Measurements from ENCODE around the gene HRK.

The HRK gene

DNA sequence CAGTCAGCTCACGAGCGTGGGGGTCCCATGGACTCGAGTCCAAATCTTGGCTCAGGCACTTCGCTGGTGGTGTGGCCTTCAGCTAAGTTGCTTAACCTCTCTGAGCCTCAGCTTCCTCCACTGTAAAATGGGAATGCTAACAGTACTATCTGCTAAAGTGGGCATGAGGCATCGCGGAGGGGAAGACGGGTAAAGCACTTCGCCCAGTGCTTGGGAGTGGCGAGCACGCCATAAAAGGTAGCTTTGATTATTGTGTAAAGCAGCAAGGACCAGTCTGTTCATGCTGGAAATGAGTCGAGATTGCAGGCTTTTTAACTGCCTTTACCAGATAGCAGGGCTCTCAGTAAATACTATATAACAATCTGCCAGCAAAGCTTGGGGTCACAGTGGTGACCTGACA lies 24.5 kb downstream of the HRK start:
- intact Hi-C loops (cut with DNase I; ENCODE audit: low total_unique reads), result no loop called here
- H3K4me1 ChIP-seq, result peaks cover 0 to 26% (median 22%) of the 10 kb centered on the region in 4 donors
- H3K36me3 ChIP-seq, result no peaks in the 10 kb centered on the region
- no peak overlapping the region for H3K4me3 ChIP-seq
- no peak overlapping the region for H3K27ac ChIP-seq
- TF ChIP-seq, protein P1, sequence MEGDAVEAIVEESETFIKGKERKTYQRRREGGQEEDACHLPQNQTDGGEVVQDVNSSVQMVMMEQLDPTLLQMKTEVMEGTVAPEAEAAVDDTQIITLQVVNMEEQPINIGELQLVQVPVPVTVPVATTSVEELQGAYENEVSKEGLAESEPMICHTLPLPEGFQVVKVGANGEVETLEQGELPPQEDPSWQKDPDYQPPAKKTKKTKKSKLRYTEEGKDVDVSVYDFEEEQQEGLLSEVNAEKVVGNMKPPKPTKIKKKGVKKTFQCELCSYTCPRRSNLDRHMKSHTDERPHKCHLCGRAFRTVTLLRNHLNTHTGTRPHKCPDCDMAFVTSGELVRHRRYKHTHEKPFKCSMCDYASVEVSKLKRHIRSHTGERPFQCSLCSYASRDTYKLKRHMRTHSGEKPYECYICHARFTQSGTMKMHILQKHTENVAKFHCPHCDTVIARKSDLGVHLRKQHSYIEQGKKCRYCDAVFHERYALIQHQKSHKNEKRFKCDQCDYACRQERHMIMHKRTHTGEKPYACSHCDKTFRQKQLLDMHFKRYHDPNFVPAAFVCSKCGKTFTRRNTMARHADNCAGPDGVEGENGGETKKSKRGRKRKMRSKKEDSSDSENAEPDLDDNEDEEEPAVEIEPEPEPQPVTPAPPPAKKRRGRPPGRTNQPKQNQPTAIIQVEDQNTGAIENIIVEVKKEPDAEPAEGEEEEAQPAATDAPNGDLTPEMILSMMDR (IDR thresholded peaks at IDR 0.05), result no peak
- DNase-seq, result no peak
- H3K27me3 ChIP-seq, result peaks cover 0 to 18% of the 10 kb centered on the region in 2 donors
- no peaks in the 10 kb centered on the region for H3K9me3 ChIP-seq

DNA sequence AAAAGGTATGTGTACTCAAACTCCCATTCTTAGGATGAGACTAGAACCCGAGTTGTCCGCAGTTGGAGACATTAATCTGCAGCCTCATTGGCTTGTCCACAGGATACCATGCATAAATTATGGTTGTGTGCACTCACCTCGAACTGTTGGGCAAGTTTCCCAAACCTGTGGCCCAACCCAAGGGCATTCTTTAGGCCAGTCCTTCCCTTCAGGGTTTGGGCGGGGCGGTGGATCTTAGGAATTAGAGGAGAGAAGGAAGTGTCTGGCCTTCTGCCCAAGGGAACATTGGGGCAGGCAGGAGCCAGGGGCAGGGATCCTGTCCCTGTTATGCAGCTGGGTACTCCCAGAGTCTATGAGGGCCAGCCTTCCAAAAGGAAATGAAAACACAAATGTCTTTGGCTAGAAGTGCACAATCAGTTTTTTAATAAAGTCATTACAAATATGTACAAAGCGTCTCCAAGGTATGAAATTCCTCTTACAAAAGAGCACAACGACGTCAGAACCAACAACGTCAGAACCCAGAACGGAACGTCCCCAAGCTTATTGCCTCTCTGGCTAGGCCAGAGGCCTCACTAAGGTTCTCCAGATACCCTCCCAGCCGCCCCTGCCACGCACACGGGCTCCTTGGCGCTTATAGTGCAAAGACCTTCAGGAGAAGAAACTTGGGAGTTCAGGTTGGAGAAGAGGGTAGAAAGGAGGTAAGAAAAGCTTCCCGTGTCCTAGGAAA lies 25.3 kb downstream of the HRK start:
- H3K9me3 ChIP-seq, result no peaks in the 10 kb centered on the region
- intact Hi-C loops (cut with DNase I; ENCODE audit: low total_unique reads), result no loop called here
- H3K27me3 ChIP-seq, result peaks cover 0 to 18% of the 10 kb centered on the region in 2 donors
- H3K4me1 ChIP-seq, result peaks cover 0 to 17% (median 16%) of the 10 kb centered on the region in 4 donors
- no peaks in the 10 kb centered on the region for H3K36me3 ChIP-seq
- H3K4me3 ChIP-seq, result no peak overlapping the region
- H3K27ac ChIP-seq, result no peak overlapping the region
- DNase-seq, result no peak
- TF ChIP-seq, protein P1 (IDR thresholded peaks at IDR 0.05), result no peak

- no peaks in the 10 kb centered on the region for H3K4me1 ChIP-seq
- TF ChIP-seq, protein P1 (IDR thresholded peaks at IDR 0.05), result no peak
- H3K27ac ChIP-seq, result no peak overlapping the region
- no peak overlapping the region for H3K4me3 ChIP-seq
- H3K9me3 ChIP-seq, result no peaks in the 10 kb centered on the region
- intact Hi-C loops (cut with DNase I; ENCODE audit: low total_unique reads), result no loop called here
- no peak for DNase-seq
- H3K27me3 ChIP-seq, result peaks cover 0 to 18% of the 10 kb centered on the region in 2 donors
- H3K36me3 ChIP-seq, result no peaks in the 10 kb centered on the region
Observed at GRCh38 chr12:116853507-116853906, 27.7 kb downstream of the HRK start.

GRCh38 chr12:116852303-116852702 lies 28.9 kb downstream of the HRK start:
- DNase-seq, result no peak
- no peak overlapping the region for H3K27ac ChIP-seq
- TF ChIP-seq, protein P1 (IDR thresholded peaks at IDR 0.05), result no peak
- intact Hi-C loops (cut with DNase I; ENCODE audit: low total_unique reads), result no loop called here
- H3K4me3 ChIP-seq, result no peak overlapping the region
- H3K4me1 ChIP-seq, result no peaks in the 10 kb centered on the region
- no peaks in the 10 kb centered on the region for H3K9me3 ChIP-seq
- no peaks in the 10 kb centered on the region for H3K36me3 ChIP-seq
- peaks cover 0 to 18% of the 10 kb centered on the region in 2 donors for H3K27me3 ChIP-seq

GRCh38 chr12:116849216-116849615 lies 32.0 kb downstream of the HRK start:
- peaks cover 0 to 7% of the 10 kb centered on the region in 2 donors for H3K27me3 ChIP-seq
- no peak for DNase-seq
- no peaks in the 10 kb centered on the region for H3K4me1 ChIP-seq
- intact Hi-C loops (cut with DNase I; ENCODE audit: low total_unique reads), result no loop called here
- no peak overlapping the region for H3K4me3 ChIP-seq
- no peak overlapping the region for H3K27ac ChIP-seq
- TF ChIP-seq, protein P1 (IDR thresholded peaks at IDR 0.05), result no peak
- H3K9me3 ChIP-seq, result no peaks in the 10 kb centered on the region
- no peaks in the 10 kb centered on the region for H3K36me3 ChIP-seq

All from tibial artery (tissue), 4 donors.